ENCODE data around the gene SCAF1.

DNA sequence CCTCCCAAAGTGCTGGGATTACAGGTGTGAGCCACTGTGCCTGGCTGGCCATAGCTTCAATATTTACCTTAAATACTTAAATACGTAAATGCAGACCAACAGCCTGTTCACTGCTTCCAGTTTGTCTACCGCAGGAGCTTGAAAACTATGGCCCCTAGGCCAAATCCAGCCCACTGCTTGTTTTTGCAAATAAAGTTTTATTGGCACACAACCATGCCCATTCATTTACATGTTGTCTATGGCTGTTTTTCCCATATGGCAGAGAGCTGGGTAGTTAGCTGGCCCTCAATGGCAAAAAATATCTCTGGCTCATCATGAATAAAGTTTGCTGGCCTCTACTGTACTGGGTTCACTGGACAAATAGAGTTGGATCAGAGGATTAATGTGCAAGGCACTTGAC lies 39.2 kb upstream of the SCAF1 start:
- TF ChIP-seq, protein P1, sequence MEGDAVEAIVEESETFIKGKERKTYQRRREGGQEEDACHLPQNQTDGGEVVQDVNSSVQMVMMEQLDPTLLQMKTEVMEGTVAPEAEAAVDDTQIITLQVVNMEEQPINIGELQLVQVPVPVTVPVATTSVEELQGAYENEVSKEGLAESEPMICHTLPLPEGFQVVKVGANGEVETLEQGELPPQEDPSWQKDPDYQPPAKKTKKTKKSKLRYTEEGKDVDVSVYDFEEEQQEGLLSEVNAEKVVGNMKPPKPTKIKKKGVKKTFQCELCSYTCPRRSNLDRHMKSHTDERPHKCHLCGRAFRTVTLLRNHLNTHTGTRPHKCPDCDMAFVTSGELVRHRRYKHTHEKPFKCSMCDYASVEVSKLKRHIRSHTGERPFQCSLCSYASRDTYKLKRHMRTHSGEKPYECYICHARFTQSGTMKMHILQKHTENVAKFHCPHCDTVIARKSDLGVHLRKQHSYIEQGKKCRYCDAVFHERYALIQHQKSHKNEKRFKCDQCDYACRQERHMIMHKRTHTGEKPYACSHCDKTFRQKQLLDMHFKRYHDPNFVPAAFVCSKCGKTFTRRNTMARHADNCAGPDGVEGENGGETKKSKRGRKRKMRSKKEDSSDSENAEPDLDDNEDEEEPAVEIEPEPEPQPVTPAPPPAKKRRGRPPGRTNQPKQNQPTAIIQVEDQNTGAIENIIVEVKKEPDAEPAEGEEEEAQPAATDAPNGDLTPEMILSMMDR (IDR thresholded peaks at IDR 0.05), result no peak
- no peak for TF ChIP-seq ZFX (IDR thresholded peaks at IDR 0.05; ENCODE audit: borderline replicate concordance)
